Keratinocyte (primary cell): ENCODE results near the gene ZNRF1. TPM values are rescaled to one million over a fixed set of nuclear protein-coding genes. Genes with fewer than 3 reads are reported as not detected.
"Not testable (repeated sequence)": the region's sequence is repeated elsewhere in the genome, so short reads cannot be mapped to it uniquely, and the experiment has no call there.

Experiments
- DNase-seq: peaks from one replicate; pipeline ENCODE4 v3.0.0-alpha.2; 2011; ENCODE audit warnings: low read depth, missing footprints, low spot score
- FAIRE-seq: peaks from 2 replicates; lab custom pipeline; 2011; peaks lifted over from hg19 to GRCh38; lab: Jason Lieb, UNC
- H2AFZ ChIP-seq: 2 replicates; pipeline ENCODE4 v1.6.0; 2012; ENCODE audit warnings: low read length, control low read depth, inconsistent platforms; ENCODE audit not compliant: control insufficient read depth
- H3K27ac ChIP-seq: 2 replicates; pipeline ENCODE4 v1.5.1; 2011; ENCODE audit warnings: low read length; ENCODE audit not compliant: control insufficient read depth, insufficient read depth
- H3K27me3 ChIP-seq: 3 replicates; pipeline ENCODE4 v1.6.0; 2011; ENCODE audit warnings: low read length; ENCODE audit not compliant: control insufficient read depth, insufficient read depth; ENCODE audit errors: extremely low read depth
- H3K36me3 ChIP-seq, 2 experiments: 2 replicates in 1 of 2; 3 replicates in 1 of 2; pipeline ENCODE4 v1.5.1; 2011; ENCODE audit warnings: low read length in 2 of 2, mild to moderate bottlenecking in 1 of 2; ENCODE audit not compliant: control insufficient read depth in 2 of 2, insufficient read depth in 2 of 2; ENCODE audit errors: extremely low read depth in 1 of 2
- H3K4me1 ChIP-seq: 3 replicates; pipeline ENCODE4 v1.5.1; 2011; ENCODE audit warnings: low read length; ENCODE audit not compliant: control insufficient read depth, insufficient read depth; ENCODE audit errors: extremely low read depth
- H3K4me2 ChIP-seq: 3 replicates; pipeline ENCODE4 v1.6.0; 2011; ENCODE audit warnings: low read depth, low read length; ENCODE audit not compliant: control insufficient read depth, insufficient read depth; ENCODE audit errors: extremely low read depth
- H3K4me3 ChIP-seq, 3 experiments: fragments of 200-600 bp in 1 of 3; sonication (generic) in 1 of 3; 2 replicates in 2 of 3; 3 replicates in 1 of 3; pipeline ENCODE4 v1.5.1; 2011 to 2016; ENCODE audit warnings: low read length in 3 of 3, mild to moderate bottlenecking in 3 of 3, control low read depth in 2 of 3, inconsistent platforms in 1 of 3, low read depth in 1 of 3, mixed read lengths in 1 of 3, mixed run types in 1 of 3, moderate library complexity in 1 of 3; ENCODE audit not compliant: control insufficient read depth in 2 of 3, insufficient read depth in 2 of 3; ENCODE audit errors: extremely low read depth in 1 of 3
- H3K79me2 ChIP-seq: 2 replicates; pipeline ENCODE4 v1.6.0; 2012; ENCODE audit warnings: low read length; ENCODE audit not compliant: control insufficient read depth, insufficient read depth
- H3K9ac ChIP-seq: 3 replicates; pipeline ENCODE4 v1.6.0; 2011; ENCODE audit warnings: low read length; ENCODE audit not compliant: control insufficient read depth, insufficient read depth; ENCODE audit errors: extremely low read depth
- H3K9me1 ChIP-seq: 3 replicates; pipeline ENCODE4 v1.6.0; 2011; ENCODE audit warnings: low read length; ENCODE audit not compliant: control insufficient read depth, insufficient read depth; ENCODE audit errors: extremely low read depth
- H3K9me3 ChIP-seq: 2 replicates; pipeline ENCODE4 v1.5.1; 2012; ENCODE audit warnings: low read depth, low read length; ENCODE audit not compliant: control insufficient read depth
- H4K20me1 ChIP-seq: 3 replicates; pipeline ENCODE4 v1.6.0; 2011; ENCODE audit warnings: low read length; ENCODE audit not compliant: control insufficient read depth, insufficient read depth; ENCODE audit errors: extremely low read depth
- CTCF ChIP-seq, 3 experiments: IDR thresholded peaks in 1 of 3; conservative IDR thresholded peaks in 1 of 3; optimal IDR thresholded peaks in 1 of 3; 2 replicates in 2 of 3; 3 replicates in 1 of 3; pipeline versions ENCODE3 to v1.5.1; 2011; ENCODE audit warnings: low read length in 3 of 3, mild to moderate bottlenecking in 3 of 3, moderate library complexity in 2 of 3, control low read depth in 1 of 3, inconsistent platforms in 1 of 3; ENCODE audit not compliant: insufficient read depth in 2 of 3; ENCODE audit errors: extremely low read depth in 1 of 3
- EZH2 ChIP-seq: IDR thresholded peaks from one replicate; pipeline ENCODE4 v1.6.1; 2012; ENCODE audit warnings: inconsistent platforms, mild to moderate bottlenecking, low read length, moderate library complexity
- dilution Hi-C: fragments of 300-500 bp; cut with MboI; formaldehyde crosslinking; loops from one replicate; pipeline ENCODE4 v1.7.0; 2020; ENCODE audit warnings: low sequenced_read_pairs; ENCODE audit not compliant: extremely low pct_ligation_motif_present
- polyA plus RNA-seq, 5 experiments: library from polyadenylated mRNA; depleted of rRNA in 3 of 5; stranded (reverse) in 3 of 5; stranded (forward) in 1 of 5; unstranded in 1 of 5; fragments of >200 nt; gene quantifications; 1 replicate in 1 of 5; 2 replicates in 3 of 5; 3 replicates in 1 of 5; pipeline versions ENCODE4 v1.2.1 to v1.2.3, GENCODE V29; 2011 to 2012; ENCODE audit warnings: missing spikeins in 2 of 5, low read depth in 1 of 5, low replicate concordance in 1 of 5

ZNRF1 gene
- polyA plus RNA-seq, 1 donor (not counting 4 experiments of a cell fraction or from before 2014, with no cell fraction given) = 19.1 TPM

- no peaks in the 10 kb centered on the region for H4K20me1 ChIP-seq
- dilution Hi-C loops = no loop called here
These were observed 15.5 kb downstream of the ZNRF1 start for GRCh38 chr16:75014318-75014717.

GRCh38 chr16:75016451-75017081, 17.7 kb downstream of the ZNRF1 start:
- H3K36me3 ChIP-seq, FAIRE-seq, H3K27me3 ChIP-seq, H3K4me3 ChIP-seq, DNase-seq, H4K20me1 ChIP-seq, H3K9me1 ChIP-seq, H3K4me2 ChIP-seq, H2AFZ ChIP-seq, H3K9ac ChIP-seq, H3K9me3 ChIP-seq, dilution Hi-C loops, H3K27ac ChIP-seq: not testable (repeated sequence)
- peaks cover 70% of the 10 kb centered on the region for H3K79me2 ChIP-seq
- peaks cover 14% of the 10 kb centered on the region for H3K4me1 ChIP-seq

More at GRCh38 chr16:75014318-75014717, 15.5 kb downstream of the ZNRF1 start:
- H2AFZ ChIP-seq = no peak overlapping the region
- H3K9me1 ChIP-seq = no peaks in the 10 kb centered on the region
- H3K27ac ChIP-seq = no peak overlapping the region
- no peaks in the 10 kb centered on the region for H3K36me3 ChIP-seq
- no peak for FAIRE-seq
- peaks cover 28% of the 10 kb centered on the region for H3K4me1 ChIP-seq
- peaks cover 69% of the 10 kb centered on the region for H3K79me2 ChIP-seq
- H3K4me3 ChIP-seq = no peak overlapping the region
- no peaks in the 10 kb centered on the region for H3K9me3 ChIP-seq
- no peak overlapping the region for H3K9ac ChIP-seq
- no peak for TF ChIP-seq EZH2
- no peak for TF ChIP-seq CTCF (optimal IDR thresholded peaks at IDR 0.05 in 1 of 3, IDR thresholded peaks at IDR 0.05 in 1 of 3, conservative IDR thresholded peaks at IDR 0.05 in 1 of 3; ENCODE audit: extremely low read depth in 1 of 3, insufficient read depth in 2 of 3, low read length in 3 of 3)
- no peaks in the 10 kb centered on the region for H3K27me3 ChIP-seq
- DNase-seq = no peak
- H3K4me2 ChIP-seq = no peak overlapping the region
